Loucy (cell line): ENCODE data around the gene KLHL6.

Source experiments
- EZH2phosphoT487 ChIP-seq: fragments of 200-600 bp; IDR thresholded peaks from 2 replicates; pipeline ENCODE4 v1.6.1; 2018; ENCODE audit warnings: antibody characterized with exemption, mild to moderate bottlenecking, moderate library complexity, borderline replicate concordance
- TF ChIP-seq, protein P1 (sequence below): fragments of 200-600 bp; sonication (generic); conservative IDR thresholded peaks from 2 replicates; pipeline ENCODE4 v1.5.1; 2014; ENCODE audit warnings: mild to moderate bottlenecking, antibody characterized with exemption, low read length

DNA sequence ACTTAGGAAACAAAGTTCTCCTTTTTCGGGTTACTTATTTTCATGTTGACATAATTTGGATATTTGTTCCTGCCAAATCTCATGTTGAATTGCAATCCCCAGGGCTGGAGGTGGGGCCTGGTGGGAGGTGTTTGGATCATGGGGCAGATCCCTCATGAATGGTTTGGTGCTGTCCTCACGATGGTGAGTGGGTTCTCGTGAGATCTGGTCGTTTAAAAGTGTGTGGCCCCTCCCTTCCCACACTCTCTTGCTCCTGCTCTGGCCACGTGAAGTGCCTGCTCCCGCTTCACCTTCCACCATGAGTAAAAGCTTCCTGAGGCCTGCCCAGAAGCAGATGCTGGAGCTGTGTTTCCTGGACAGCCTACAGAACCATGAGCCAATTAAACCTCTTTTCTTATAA, 83.4 kb downstream of the KLHL6 start:
- TF ChIP-seq, protein P1, sequence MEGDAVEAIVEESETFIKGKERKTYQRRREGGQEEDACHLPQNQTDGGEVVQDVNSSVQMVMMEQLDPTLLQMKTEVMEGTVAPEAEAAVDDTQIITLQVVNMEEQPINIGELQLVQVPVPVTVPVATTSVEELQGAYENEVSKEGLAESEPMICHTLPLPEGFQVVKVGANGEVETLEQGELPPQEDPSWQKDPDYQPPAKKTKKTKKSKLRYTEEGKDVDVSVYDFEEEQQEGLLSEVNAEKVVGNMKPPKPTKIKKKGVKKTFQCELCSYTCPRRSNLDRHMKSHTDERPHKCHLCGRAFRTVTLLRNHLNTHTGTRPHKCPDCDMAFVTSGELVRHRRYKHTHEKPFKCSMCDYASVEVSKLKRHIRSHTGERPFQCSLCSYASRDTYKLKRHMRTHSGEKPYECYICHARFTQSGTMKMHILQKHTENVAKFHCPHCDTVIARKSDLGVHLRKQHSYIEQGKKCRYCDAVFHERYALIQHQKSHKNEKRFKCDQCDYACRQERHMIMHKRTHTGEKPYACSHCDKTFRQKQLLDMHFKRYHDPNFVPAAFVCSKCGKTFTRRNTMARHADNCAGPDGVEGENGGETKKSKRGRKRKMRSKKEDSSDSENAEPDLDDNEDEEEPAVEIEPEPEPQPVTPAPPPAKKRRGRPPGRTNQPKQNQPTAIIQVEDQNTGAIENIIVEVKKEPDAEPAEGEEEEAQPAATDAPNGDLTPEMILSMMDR = no peak
- TF ChIP-seq EZH2phosphoT487 = no peak
